GM13977 (cell line): ENCODE data around the gene UBN1.

Source experiments
- DNase-seq: peaks from one replicate; pipeline ENCODE4 v3.0.0; 2012; ENCODE audit warnings: low spot score
- in situ Hi-C: fragments of 300-500 bp; cut with MboI; formaldehyde crosslinking; loops from one replicate; pipeline ENCODE4 v1.12.0; 2022; ENCODE audit warnings: low sequenced_read_pairs, low pct_unique_long_range_greater_than_20kb, mixed read lengths, inconsistent platforms; ENCODE audit not compliant: unreplicated experiment
- TF ChIP-seq, protein P1 (sequence below): IDR thresholded peaks from 2 replicates; pipeline ENCODE4 v1.5.1; 2012; ENCODE audit warnings: mild to moderate bottlenecking, control low read depth; ENCODE audit not compliant: insufficient read depth; ENCODE audit errors: extremely low read depth, missing control alignments

The UBN1 gene

GRCh38 chr16:4839942-4840341 is 7.3 kb upstream of the UBN1 start:
- no peak for DNase-seq
- in situ Hi-C loops: no loop called here
- TF ChIP-seq, protein P1, sequence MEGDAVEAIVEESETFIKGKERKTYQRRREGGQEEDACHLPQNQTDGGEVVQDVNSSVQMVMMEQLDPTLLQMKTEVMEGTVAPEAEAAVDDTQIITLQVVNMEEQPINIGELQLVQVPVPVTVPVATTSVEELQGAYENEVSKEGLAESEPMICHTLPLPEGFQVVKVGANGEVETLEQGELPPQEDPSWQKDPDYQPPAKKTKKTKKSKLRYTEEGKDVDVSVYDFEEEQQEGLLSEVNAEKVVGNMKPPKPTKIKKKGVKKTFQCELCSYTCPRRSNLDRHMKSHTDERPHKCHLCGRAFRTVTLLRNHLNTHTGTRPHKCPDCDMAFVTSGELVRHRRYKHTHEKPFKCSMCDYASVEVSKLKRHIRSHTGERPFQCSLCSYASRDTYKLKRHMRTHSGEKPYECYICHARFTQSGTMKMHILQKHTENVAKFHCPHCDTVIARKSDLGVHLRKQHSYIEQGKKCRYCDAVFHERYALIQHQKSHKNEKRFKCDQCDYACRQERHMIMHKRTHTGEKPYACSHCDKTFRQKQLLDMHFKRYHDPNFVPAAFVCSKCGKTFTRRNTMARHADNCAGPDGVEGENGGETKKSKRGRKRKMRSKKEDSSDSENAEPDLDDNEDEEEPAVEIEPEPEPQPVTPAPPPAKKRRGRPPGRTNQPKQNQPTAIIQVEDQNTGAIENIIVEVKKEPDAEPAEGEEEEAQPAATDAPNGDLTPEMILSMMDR: no peak

GRCh38 chr16:4840984-4841383 is 6.3 kb upstream of the UBN1 start:
- no peak for DNase-seq
- TF ChIP-seq, protein P1: no peak
- in situ Hi-C loops: no loop called here

- DNase-seq: peak; percentile 66
- in situ Hi-C loops: no loop called here
- TF ChIP-seq, protein P1: no peak
These were observed 779 bp upstream of the UBN1 start for GRCh38 chr16:4846503-4846900.

DNA sequence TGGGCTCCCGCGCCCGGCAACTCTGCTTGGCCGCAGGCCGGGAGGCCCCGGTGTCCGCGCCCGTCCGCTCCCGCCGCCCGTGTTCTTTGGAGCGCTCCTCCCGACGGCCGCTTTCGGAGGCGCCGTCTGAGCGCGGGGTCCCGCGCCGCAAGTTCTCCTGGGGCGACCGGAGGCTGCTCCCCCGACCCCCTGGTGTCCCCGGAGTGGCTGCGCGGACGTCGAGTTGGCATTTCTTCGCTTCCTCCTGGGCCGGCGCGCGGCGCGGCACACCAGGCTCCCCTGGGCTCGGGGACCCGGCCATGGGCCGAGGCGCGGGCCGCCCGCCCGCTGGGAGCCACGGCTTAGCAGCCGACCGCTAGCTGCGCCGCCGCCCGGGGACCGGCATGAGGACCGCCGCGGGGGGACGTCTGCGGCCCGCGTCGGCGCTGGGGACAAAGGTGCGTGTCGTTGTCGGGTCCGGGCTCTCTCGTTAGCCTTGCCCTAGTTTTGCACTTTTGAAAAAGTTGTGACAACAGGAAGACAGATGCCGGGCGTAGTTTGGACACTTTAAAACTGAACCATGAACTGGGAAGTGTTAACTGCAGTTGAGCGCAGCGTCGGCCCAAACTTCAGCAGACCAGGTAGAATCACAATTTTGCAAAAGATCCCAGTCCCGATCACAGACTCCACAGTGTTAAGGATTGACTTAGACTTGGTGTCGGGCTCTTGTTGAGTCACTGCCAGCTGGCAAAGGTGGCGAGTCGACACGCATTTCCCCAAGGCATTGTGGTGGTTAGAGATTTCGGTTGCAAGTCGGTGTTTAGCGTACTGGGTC is 700 bp downstream of the UBN1 start:
- DNase-seq: peak; percentile 51
- in situ Hi-C loops: no loop called here
- TF ChIP-seq, protein P1: no peak

- no peak for DNase-seq
- TF ChIP-seq, protein P1: no peak
- in situ Hi-C loops: no loop called here
These were observed 2.9 kb downstream of the UBN1 start for GRCh38 chr16:4850211-4850610.

- in situ Hi-C loops: no loop called here
- TF ChIP-seq, protein P1: no peak
- DNase-seq: no peak
These were observed 5.1 kb downstream of the UBN1 start for GRCh38 chr16:4852221-4852872.
